Keratinocyte (primary cell): Measurements from ENCODE around the gene NRXN2. TPM values are rescaled to one million over a fixed set of nuclear protein-coding genes. Genes with fewer than 3 reads are reported as not detected.

Source experiments
- DNase-seq: peaks from one replicate; pipeline ENCODE4 v3.0.0-alpha.2; 2011; ENCODE audit warnings: low read depth, missing footprints, low spot score
- FAIRE-seq: peaks from 2 replicates; lab custom pipeline; 2011; peaks lifted over from hg19 to GRCh38; lab: Jason Lieb, UNC
- H2AFZ ChIP-seq: 2 replicates; pipeline ENCODE4 v1.6.0; 2012; ENCODE audit warnings: low read length, control low read depth, inconsistent platforms; ENCODE audit not compliant: control insufficient read depth
- H3K27ac ChIP-seq: 2 replicates; pipeline ENCODE4 v1.5.1; 2011; ENCODE audit warnings: low read length; ENCODE audit not compliant: control insufficient read depth, insufficient read depth
- H3K27me3 ChIP-seq: 3 replicates; pipeline ENCODE4 v1.6.0; 2011; ENCODE audit warnings: low read length; ENCODE audit not compliant: control insufficient read depth, insufficient read depth; ENCODE audit errors: extremely low read depth
- H3K36me3 ChIP-seq, 2 experiments: 2 replicates in 1 of 2; 3 replicates in 1 of 2; pipeline ENCODE4 v1.5.1; 2011; ENCODE audit warnings: low read length in 2 of 2, mild to moderate bottlenecking in 1 of 2; ENCODE audit not compliant: control insufficient read depth in 2 of 2, insufficient read depth in 2 of 2; ENCODE audit errors: extremely low read depth in 1 of 2
- H3K4me1 ChIP-seq: 3 replicates; pipeline ENCODE4 v1.5.1; 2011; ENCODE audit warnings: low read length; ENCODE audit not compliant: control insufficient read depth, insufficient read depth; ENCODE audit errors: extremely low read depth
- H3K4me2 ChIP-seq: 3 replicates; pipeline ENCODE4 v1.6.0; 2011; ENCODE audit warnings: low read depth, low read length; ENCODE audit not compliant: control insufficient read depth, insufficient read depth; ENCODE audit errors: extremely low read depth
- H3K4me3 ChIP-seq, 3 experiments: fragments of 200-600 bp in 1 of 3; sonication (generic) in 1 of 3; 2 replicates in 2 of 3; 3 replicates in 1 of 3; pipeline ENCODE4 v1.5.1; 2011 to 2016; ENCODE audit warnings: low read length in 3 of 3, mild to moderate bottlenecking in 3 of 3, control low read depth in 2 of 3, inconsistent platforms in 1 of 3, low read depth in 1 of 3, mixed read lengths in 1 of 3, mixed run types in 1 of 3, moderate library complexity in 1 of 3; ENCODE audit not compliant: control insufficient read depth in 2 of 3, insufficient read depth in 2 of 3; ENCODE audit errors: extremely low read depth in 1 of 3
- H3K79me2 ChIP-seq: 2 replicates; pipeline ENCODE4 v1.6.0; 2012; ENCODE audit warnings: low read length; ENCODE audit not compliant: control insufficient read depth, insufficient read depth
- H3K9ac ChIP-seq: 3 replicates; pipeline ENCODE4 v1.6.0; 2011; ENCODE audit warnings: low read length; ENCODE audit not compliant: control insufficient read depth, insufficient read depth; ENCODE audit errors: extremely low read depth
- H3K9me1 ChIP-seq: 3 replicates; pipeline ENCODE4 v1.6.0; 2011; ENCODE audit warnings: low read length; ENCODE audit not compliant: control insufficient read depth, insufficient read depth; ENCODE audit errors: extremely low read depth
- H3K9me3 ChIP-seq: 2 replicates; pipeline ENCODE4 v1.5.1; 2012; ENCODE audit warnings: low read depth, low read length; ENCODE audit not compliant: control insufficient read depth
- H4K20me1 ChIP-seq: 3 replicates; pipeline ENCODE4 v1.6.0; 2011; ENCODE audit warnings: low read length; ENCODE audit not compliant: control insufficient read depth, insufficient read depth; ENCODE audit errors: extremely low read depth
- CTCF ChIP-seq, 3 experiments: IDR thresholded peaks in 1 of 3; conservative IDR thresholded peaks in 1 of 3; optimal IDR thresholded peaks in 1 of 3; 2 replicates in 2 of 3; 3 replicates in 1 of 3; pipeline versions ENCODE3 to v1.5.1; 2011; ENCODE audit warnings: low read length in 3 of 3, mild to moderate bottlenecking in 3 of 3, moderate library complexity in 2 of 3, control low read depth in 1 of 3, inconsistent platforms in 1 of 3; ENCODE audit not compliant: insufficient read depth in 2 of 3; ENCODE audit errors: extremely low read depth in 1 of 3
- EZH2 ChIP-seq: IDR thresholded peaks from one replicate; pipeline ENCODE4 v1.6.1; 2012; ENCODE audit warnings: inconsistent platforms, mild to moderate bottlenecking, low read length, moderate library complexity
- dilution Hi-C: fragments of 300-500 bp; cut with MboI; formaldehyde crosslinking; loops from one replicate; pipeline ENCODE4 v1.7.0; 2020; ENCODE audit warnings: low sequenced_read_pairs; ENCODE audit not compliant: extremely low pct_ligation_motif_present
- polyA plus RNA-seq, 5 experiments: library from polyadenylated mRNA; depleted of rRNA in 3 of 5; stranded (reverse) in 3 of 5; stranded (forward) in 1 of 5; unstranded in 1 of 5; fragments of >200 nt; gene quantifications; 1 replicate in 1 of 5; 2 replicates in 3 of 5; 3 replicates in 1 of 5; pipeline versions ENCODE4 v1.2.1 to v1.2.3, GENCODE V29; 2011 to 2012; ENCODE audit warnings: missing spikeins in 2 of 5, low read depth in 1 of 5, low replicate concordance in 1 of 5

Gene NRXN2
- polyA plus RNA-seq, 1 donor (not counting 4 experiments of a cell fraction or from before 2014, with no cell fraction given) = not detected

- H3K36me3 ChIP-seq = no peaks in the 10 kb centered on the region
- H3K9me3 ChIP-seq = no peaks in the 10 kb centered on the region
- H3K4me1 ChIP-seq = peaks cover 21% of the 10 kb centered on the region
- no peaks in the 10 kb centered on the region for H3K79me2 ChIP-seq
- DNase-seq (no peak), FAIRE-seq (no peak)
- no peaks in the 10 kb centered on the region for H3K9me1 ChIP-seq
- no peak overlapping the region for H3K4me3 ChIP-seq
- dilution Hi-C loops = no loop called here
- H2AFZ ChIP-seq = no peak overlapping the region
- no peaks in the 10 kb centered on the region for H3K27me3 ChIP-seq
- H3K27ac ChIP-seq = no peak overlapping the region
- H3K9ac ChIP-seq = no peak overlapping the region
- no peaks in the 10 kb centered on the region for H4K20me1 ChIP-seq
- TF ChIP-seq CTCF (optimal IDR thresholded peaks at IDR 0.05 in 1 of 3, IDR thresholded peaks at IDR 0.05 in 1 of 3, conservative IDR thresholded peaks at IDR 0.05 in 1 of 3; ENCODE audit: extremely low read depth in 1 of 3, insufficient read depth in 2 of 3, low read length in 3 of 3) (no peak), EZH2 (no peak)
- no peak overlapping the region for H3K4me2 ChIP-seq
Measured at GRCh38 chr11:64568041-64568571, 154.9 kb downstream of the NRXN2 start.

- Histone ChIP-seq H3K9ac (peak overlapping the region; percentile 83), H3K9me1 (no peaks in the 10 kb centered on the region), H3K4me3 (peak overlapping the region in 1 of 3 experiments; percentile 62), H2AFZ (peak overlapping the region; percentile 91), H3K79me2 (no peaks in the 10 kb centered on the region), H3K4me1 (peaks cover 17% of the 10 kb centered on the region), H3K36me3 (no peaks in the 10 kb centered on the region), H3K4me2 (peak overlapping the region; percentile 77), H4K20me1 (no peaks in the 10 kb centered on the region), H3K27me3 (no peaks in the 10 kb centered on the region), H3K27ac (peak overlapping the region; percentile 78), H3K9me3 (no peaks in the 10 kb centered on the region)
- dilution Hi-C loops = no loop called here
- no peak for DNase-seq
- TF ChIP-seq EZH2 (no peak), CTCF (optimal IDR thresholded peaks at IDR 0.05 in 1 of 3, IDR thresholded peaks at IDR 0.05 in 1 of 3, conservative IDR thresholded peaks at IDR 0.05 in 1 of 3; ENCODE audit: extremely low read depth in 1 of 3, insufficient read depth in 2 of 3, low read length in 3 of 3) (no peak)
- no peak for FAIRE-seq
Measured at GRCh38 chr11:64566915-64567891, 155.8 kb downstream of the NRXN2 start.
